ENCODE results near the gene GPHN.
"Not testable (repeated sequence)": the region's sequence is repeated elsewhere in the genome, so short reads cannot be mapped to it uniquely, and the experiment has no call there.

GPHN gene

GRCh38 chr14:66680216-66680615, 172.3 kb downstream of the GPHN start:
- peak; percentile 78 for DNase-seq

GRCh38 chr14:66696326-66696725, 188.4 kb downstream of the GPHN start:
- no peak for DNase-seq

- DNase-seq = no peak
Observed at GRCh38 chr14:66698503-66698902, 190.6 kb downstream of the GPHN start.

GRCh38 chr14:66701813-66702212, 193.9 kb downstream of the GPHN start:
- DNase-seq = no peak

- DNase-seq = no peak
Observed at GRCh38 chr14:66708267-66708666, 200.3 kb downstream of the GPHN start.

GRCh38 chr14:66709291-66709690, 201.3 kb downstream of the GPHN start:
- DNase-seq = no peak

- DNase-seq = not testable (repeated sequence)
Observed at GRCh38 chr14:66714291-66714690, 206.3 kb downstream of the GPHN start.

- DNase-seq = not testable (repeated sequence)
Observed at GRCh38 chr14:66715313-66715712, 207.4 kb downstream of the GPHN start.

- DNase-seq = no peak
Observed at GRCh38 chr14:66716227-66716626, 208.3 kb downstream of the GPHN start.

- DNase-seq = no peak
Observed at GRCh38 chr14:66717561-66718140, 209.7 kb downstream of the GPHN start.

GRCh38 chr14:66724996-66725395, 217.0 kb downstream of the GPHN start:
- DNase-seq = no peak

GRCh38 chr14:66731298-66731697, 223.4 kb downstream of the GPHN start:
- not testable (repeated sequence) for DNase-seq

GRCh38 chr14:66735853-66736252, 227.9 kb downstream of the GPHN start:
- no peak for DNase-seq

- DNase-seq = no peak
Observed at GRCh38 chr14:66739826-66740225, 231.9 kb downstream of the GPHN start.

- no peak for DNase-seq
Observed at GRCh38 chr14:66745078-66745477, 237.1 kb downstream of the GPHN start.

- DNase-seq = peak; percentile 26
Observed at GRCh38 chr14:66746316-66747006, 238.5 kb downstream of the GPHN start.

GRCh38 chr14:66752109-66752508, 244.2 kb downstream of the GPHN start:
- no peak for DNase-seq

GRCh38 chr14:66758031-66758613, 250.2 kb downstream of the GPHN start:
- peak; percentile 0 for DNase-seq

- no peak for DNase-seq
Observed at GRCh38 chr14:66772146-66772545, 264.2 kb downstream of the GPHN start.

- DNase-seq = no peak
Observed at GRCh38 chr14:66782853-66783252, 274.9 kb downstream of the GPHN start.

GRCh38 chr14:66790101-66790500, 282.2 kb downstream of the GPHN start:
- no peak for DNase-seq

- DNase-seq = no peak
Observed at GRCh38 chr14:66802962-66803361, 295.0 kb downstream of the GPHN start.

- no peak for DNase-seq
Observed at GRCh38 chr14:66804141-66804540, 296.2 kb downstream of the GPHN start.

GRCh38 chr14:66813636-66814035, 305.7 kb downstream of the GPHN start:
- DNase-seq = no peak

- no peak for DNase-seq
Observed at GRCh38 chr14:66815687-66816086, 307.7 kb downstream of the GPHN start.

Data from NCI-H82 (cell line).